K562 (cell line): ENCODE data around the gene NES. TPM values are rescaled to one million over a fixed set of nuclear protein-coding genes. Genes with fewer than 3 reads are reported as not detected.

Experiments
- CHD1 ChIP-seq: fragments of 200-600 bp; sonication (generic); IDR thresholded peaks from one replicate; pipeline ENCODE4 v1.6.1; 2012; ENCODE audit warnings: mild to moderate bottlenecking, moderate library complexity, low read length, inconsistent platforms
- HDAC1 ChIP-seq, 2 experiments: fragments of 450-650 bp; IDR thresholded peaks; 2 replicates each; pipeline ENCODE4 v1.6.1; 2016 to 2017; ENCODE audit warnings: inconsistent platforms in 1 of 2, mild to moderate bottlenecking in 1 of 2, moderate library complexity in 1 of 2
- KLF6 ChIP-seq: fragments of 250-450 bp; sonication (Bioruptor Pico); IDR thresholded peaks from 2 replicates; pipeline ENCODE4 v1.4.0; 2020; ENCODE audit warnings: mild to moderate bottlenecking, moderate library complexity, borderline replicate concordance
- MCM2 ChIP-seq: fragments of 450-650 bp; IDR thresholded peaks from 2 replicates; pipeline ENCODE4 v1.6.1; 2017; ENCODE audit warnings: low read depth, mild to moderate bottlenecking
- RREB1 ChIP-seq: fragments of 250-450 bp; sonication (Bioruptor Pico); IDR thresholded peaks from 2 replicates; pipeline ENCODE4 v1.4.0; 2020
- TBP ChIP-seq: optimal IDR thresholded peaks from 2 replicates; pipeline ENCODE3; 2011; ENCODE audit warnings: low read depth, low read length, improper control_type of control experiment
- YBX1 ChIP-seq: fragments of 450-650 bp; IDR thresholded peaks from 2 replicates; pipeline ENCODE4 v1.7.1; 2016; ENCODE audit warnings: mild to moderate bottlenecking
- ZFP30 ChIP-seq: fragments of 250-450 bp; sonication (Bioruptor Pico); IDR thresholded peaks from 2 replicates; pipeline ENCODE4 v1.8.0; 2022; ENCODE audit warnings: moderate library complexity, mild to moderate bottlenecking, inconsistent platforms, borderline replicate concordance
- ZNF146 ChIP-seq: IDR thresholded peaks from one replicate; pipeline ENCODE4 v1.6.1; 2018; ENCODE audit warnings: missing compliant biosample characterization; ENCODE audit not compliant: unreplicated experiment
- ZNF589 ChIP-seq: fragments of 200-800 bp; sonication (Bioruptor generic); IDR thresholded peaks from 2 replicates; pipeline ENCODE4 v1.6.1; 2016; ENCODE audit warnings: low read depth, missing genetic modification characterization, missing compliant biosample characterization
- ZNF696 ChIP-seq: fragments of 250-450 bp; sonication (Bioruptor Pico); conservative IDR thresholded peaks from 2 replicates; pipeline ENCODE4 v1.4.0; 2020; ENCODE audit warnings: mild to moderate bottlenecking, moderate library complexity
- polyA plus RNA-seq, 8 experiments: library from polyadenylated mRNA; depleted of rRNA in 4 of 8; stranded (reverse) in 5 of 8; unstranded in 3 of 8; fragments of >200 nt; fragmentation: Nextera tagmentation in 2 of 8; fragmentation: Illumina TruSeq in 1 of 8; extraction: Ambion mirVana in 2 of 8; extraction: Trizol in 1 of 8; gene quantifications; 2 replicates each; pipeline versions ENCODE4 v1.2.1 to v1.2.3, GENCODE V29; 2011 to 2014; ENCODE audit warnings: inconsistent platforms in 1 of 8, missing spikeins in 1 of 8
- total RNA-seq, 7 experiments: library from RNA; depleted of rRNA in 6 of 7; stranded (reverse); fragments of >200 nt in 6 of 7; fragmentation: Illumina TruSeq in 2 of 7; extraction: Trizol in 2 of 7; gene quantifications; 2 replicates each; pipeline versions ENCODE4 v1.2.1 to v1.2.3, GENCODE V29; 2011 to 2021; ENCODE audit warnings: low replicate concordance in 1 of 7
- TF ChIP-seq, protein P1 (sequence below), 2 experiments: fragments of 450-650 bp; IDR thresholded peaks; 2 replicates each; pipeline ENCODE4 v1.6.1; 2018; ENCODE audit warnings: mild to moderate bottlenecking in 2 of 2, low read depth in 1 of 2; ENCODE audit not compliant: partially characterized antibody in 2 of 2
- TF ChIP-seq, protein P2 (sequence below), 2 experiments: IDR thresholded peaks; 2 replicates each; pipeline ENCODE4 v1.6.1; 2011; ENCODE audit warnings: borderline replicate concordance in 1 of 2, control low read depth in 1 of 2, low read depth in 1 of 2, low read length in 1 of 2, mild to moderate bottlenecking in 1 of 2, mixed read lengths in 1 of 2, moderate library complexity in 1 of 2; ENCODE audit not compliant: insufficient read depth in 1 of 2, insufficient read length in 1 of 2, poor library complexity in 1 of 2, severe bottlenecking in 1 of 2; ENCODE audit errors: extremely low read depth in 1 of 2
- TF ChIP-seq, protein P3 (sequence below): sonication (generic); formaldehyde crosslinking; IDR thresholded peaks from 2 replicates; pipeline ENCODE4 v1.5.0; 2020; ENCODE audit warnings: missing genetic modification reagents

Gene NES
- total and polyA plus RNA-seq, 9 of the 15 experiments (the other 6 are each of a cell fraction or from before 2014, with no cell fraction given), result 0.10 to 8.6 (median 4.2) TPM

- TF ChIP-seq, protein P1, sequence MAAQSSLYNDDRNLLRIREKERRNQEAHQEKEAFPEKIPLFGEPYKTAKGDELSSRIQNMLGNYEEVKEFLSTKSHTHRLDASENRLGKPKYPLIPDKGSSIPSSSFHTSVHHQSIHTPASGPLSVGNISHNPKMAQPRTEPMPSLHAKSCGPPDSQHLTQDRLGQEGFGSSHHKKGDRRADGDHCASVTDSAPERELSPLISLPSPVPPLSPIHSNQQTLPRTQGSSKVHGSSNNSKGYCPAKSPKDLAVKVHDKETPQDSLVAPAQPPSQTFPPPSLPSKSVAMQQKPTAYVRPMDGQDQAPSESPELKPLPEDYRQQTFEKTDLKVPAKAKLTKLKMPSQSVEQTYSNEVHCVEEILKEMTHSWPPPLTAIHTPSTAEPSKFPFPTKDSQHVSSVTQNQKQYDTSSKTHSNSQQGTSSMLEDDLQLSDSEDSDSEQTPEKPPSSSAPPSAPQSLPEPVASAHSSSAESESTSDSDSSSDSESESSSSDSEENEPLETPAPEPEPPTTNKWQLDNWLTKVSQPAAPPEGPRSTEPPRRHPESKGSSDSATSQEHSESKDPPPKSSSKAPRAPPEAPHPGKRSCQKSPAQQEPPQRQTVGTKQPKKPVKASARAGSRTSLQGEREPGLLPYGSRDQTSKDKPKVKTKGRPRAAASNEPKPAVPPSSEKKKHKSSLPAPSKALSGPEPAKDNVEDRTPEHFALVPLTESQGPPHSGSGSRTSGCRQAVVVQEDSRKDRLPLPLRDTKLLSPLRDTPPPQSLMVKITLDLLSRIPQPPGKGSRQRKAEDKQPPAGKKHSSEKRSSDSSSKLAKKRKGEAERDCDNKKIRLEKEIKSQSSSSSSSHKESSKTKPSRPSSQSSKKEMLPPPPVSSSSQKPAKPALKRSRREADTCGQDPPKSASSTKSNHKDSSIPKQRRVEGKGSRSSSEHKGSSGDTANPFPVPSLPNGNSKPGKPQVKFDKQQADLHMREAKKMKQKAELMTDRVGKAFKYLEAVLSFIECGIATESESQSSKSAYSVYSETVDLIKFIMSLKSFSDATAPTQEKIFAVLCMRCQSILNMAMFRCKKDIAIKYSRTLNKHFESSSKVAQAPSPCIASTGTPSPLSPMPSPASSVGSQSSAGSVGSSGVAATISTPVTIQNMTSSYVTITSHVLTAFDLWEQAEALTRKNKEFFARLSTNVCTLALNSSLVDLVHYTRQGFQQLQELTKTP (IDR thresholded peaks at IDR 0.05; ENCODE audit: low read depth in 1 of 2, partially characterized antibody in 2 of 2), result peak; percentile 31 to 98
- TF ChIP-seq ZFP30 (CRISPR knock-in tag), result no peak
- TF ChIP-seq, protein P2, sequence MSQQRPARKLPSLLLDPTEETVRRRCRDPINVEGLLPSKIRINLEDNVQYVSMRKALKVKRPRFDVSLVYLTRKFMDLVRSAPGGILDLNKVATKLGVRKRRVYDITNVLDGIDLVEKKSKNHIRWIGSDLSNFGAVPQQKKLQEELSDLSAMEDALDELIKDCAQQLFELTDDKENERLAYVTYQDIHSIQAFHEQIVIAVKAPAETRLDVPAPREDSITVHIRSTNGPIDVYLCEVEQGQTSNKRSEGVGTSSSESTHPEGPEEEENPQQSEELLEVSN (IDR thresholded peaks at IDR 0.05; ENCODE audit: borderline replicate concordance in 1 of 2, extremely low read depth in 1 of 2, insufficient read depth in 1 of 2, insufficient read length in 1 of 2, low read depth in 1 of 2, low read length in 1 of 2, poor library complexity in 1 of 2, severe bottlenecking in 1 of 2), result peak in 1 of 2 experiments; percentile 63
- TF ChIP-seq MCM2, result no peak
- no peak for TF ChIP-seq KLF6 (CRISPR knock-in tag)
- TF ChIP-seq, protein P3, sequence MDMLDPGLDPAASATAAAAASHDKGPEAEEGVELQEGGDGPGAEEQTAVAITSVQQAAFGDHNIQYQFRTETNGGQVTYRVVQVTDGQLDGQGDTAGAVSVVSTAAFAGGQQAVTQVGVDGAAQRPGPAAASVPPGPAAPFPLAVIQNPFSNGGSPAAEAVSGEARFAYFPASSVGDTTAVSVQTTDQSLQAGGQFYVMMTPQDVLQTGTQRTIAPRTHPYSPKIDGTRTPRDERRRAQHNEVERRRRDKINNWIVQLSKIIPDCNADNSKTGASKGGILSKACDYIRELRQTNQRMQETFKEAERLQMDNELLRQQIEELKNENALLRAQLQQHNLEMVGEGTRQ (CRISPR knock-in tag), result no peak
- peak; percentile 93 for TF ChIP-seq CHD1
- TF ChIP-seq RREB1, result no peak
- TF ChIP-seq YBX1, result no peak
- TF ChIP-seq ZNF589 (CRISPR knock-in tag), result peak; percentile 75; the same call in 1 of the 2 replicates
- TF ChIP-seq ZNF146, result no peak
- peak; percentile 40 to 90; a peak in 3 of 4 replicates for TF ChIP-seq HDAC1 (IDR thresholded peaks at IDR 0.05)
- TF ChIP-seq ZNF696 (CRISPR knock-in tag), result no peak
- TF ChIP-seq TBP, result peak; percentile 47
Measured at GRCh38 chr1:156659988-156660751, 17.0 kb downstream of the NES start (continued).
